SIG-M5 (cell line): Measurements from ENCODE around the gene COQ8A.
"Not testable (repeated sequence)": the region's sequence is repeated elsewhere in the genome, so short reads cannot be mapped to it uniquely, and the experiment has no call there.

Experiments used
- DNase-seq: peaks from one replicate; lab custom pipeline; 2025; lab: John Stamatoyannopoulos, UW

The COQ8A gene

GRCh38 chr1:226929260-226930111 lies 10.6 kb upstream of the COQ8A start:
- DNase-seq = not testable (repeated sequence)

DNA sequence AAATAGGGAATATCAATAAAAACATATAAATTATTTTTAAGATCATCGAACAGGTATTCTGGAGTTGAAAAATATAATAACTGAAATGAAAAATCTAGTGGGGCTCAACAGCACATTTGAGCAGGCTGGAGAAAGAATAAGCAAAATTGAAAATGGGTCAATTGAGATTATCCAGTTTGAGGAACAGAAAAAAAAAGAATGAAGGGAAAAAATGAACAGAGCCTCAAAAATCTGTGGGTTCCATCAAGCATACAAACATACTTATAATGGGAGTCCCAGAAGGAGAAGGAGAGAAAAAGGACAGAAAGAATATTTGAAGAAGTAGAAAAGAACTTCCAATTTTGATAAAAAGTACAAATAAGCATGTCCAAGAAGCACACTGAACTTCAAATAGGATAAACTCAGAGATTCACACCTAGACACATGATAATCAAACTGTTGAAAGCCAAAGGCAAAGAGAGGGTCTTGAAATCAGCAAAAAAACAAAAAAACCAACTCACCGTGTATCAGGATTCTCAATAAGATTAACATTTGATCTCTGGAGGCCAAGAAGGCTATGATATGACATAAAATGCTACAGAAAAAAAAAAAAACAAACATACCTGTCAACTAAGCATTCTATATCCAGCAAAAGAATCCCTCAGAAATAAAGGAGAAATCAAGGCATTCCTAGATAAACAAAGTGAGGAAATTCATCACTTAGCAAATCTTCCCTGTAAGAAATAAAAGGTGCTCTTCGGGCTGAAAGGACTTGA lies 5.4 kb upstream of the COQ8A start:
- DNase-seq = no peak

DNA sequence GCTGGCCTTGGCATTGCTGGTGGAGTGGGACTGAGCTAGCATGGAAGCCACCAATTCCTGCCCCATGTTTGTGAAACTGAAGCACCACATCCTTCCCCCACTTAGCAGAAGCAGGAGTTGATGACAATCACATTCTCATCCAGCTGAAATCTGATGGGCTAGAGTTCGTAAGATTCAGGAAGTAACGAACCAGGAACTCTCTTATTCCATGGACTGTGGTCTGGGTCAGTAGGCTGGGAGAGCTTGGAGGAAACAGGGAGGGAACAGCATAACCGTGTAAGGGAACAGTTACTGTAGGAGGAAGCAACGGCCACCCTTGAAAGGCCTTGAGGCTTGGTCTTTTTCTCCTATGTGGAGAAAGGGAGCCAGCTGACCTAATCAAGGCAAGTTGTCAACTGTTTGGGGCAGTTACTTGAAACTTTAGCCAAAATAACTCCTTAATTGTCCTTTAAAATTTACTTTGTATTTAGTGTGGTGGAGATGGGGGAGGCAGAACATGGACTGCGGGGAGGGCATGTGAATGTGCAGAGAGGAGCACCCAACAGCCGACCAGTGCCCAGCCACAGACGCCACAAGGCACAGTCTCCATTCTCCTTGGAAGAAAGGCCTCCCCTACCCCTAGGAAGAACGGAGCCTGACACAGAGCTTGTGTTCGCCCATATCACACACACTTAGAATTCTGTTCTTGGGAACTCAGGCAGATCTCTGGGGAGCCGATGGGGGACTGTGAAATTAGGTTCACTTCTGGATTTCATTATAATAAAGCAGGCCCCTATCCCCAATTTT lies 2.0 kb upstream of the COQ8A start:
- no peak for DNase-seq

DNA sequence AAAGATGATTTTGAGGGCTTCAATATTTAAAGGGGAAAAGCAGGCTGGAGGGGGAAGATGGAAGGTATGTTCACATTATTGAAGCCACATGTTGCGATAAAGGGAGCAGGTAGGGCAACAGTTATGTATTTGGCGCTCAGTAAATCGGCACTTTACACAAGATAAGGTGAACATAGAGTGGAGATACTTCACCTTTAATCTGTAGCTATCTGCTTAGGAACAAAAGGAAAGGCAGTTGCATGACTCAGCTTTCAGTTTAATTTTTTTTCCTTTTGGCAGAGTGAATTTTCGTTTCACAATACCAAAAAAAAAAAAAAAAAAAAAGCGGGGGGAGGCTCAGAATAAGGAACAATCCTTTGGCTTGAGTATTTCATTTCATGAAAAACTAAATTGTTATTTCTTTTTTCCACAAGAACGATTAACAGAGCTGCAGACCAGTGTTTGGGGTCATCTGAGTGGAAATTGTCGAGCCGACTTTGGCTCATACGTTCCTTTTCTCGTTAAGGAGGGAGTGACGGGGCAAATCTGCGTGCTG lies 1.1 kb upstream of the COQ8A start:
- DNase-seq = no peak

DNA sequence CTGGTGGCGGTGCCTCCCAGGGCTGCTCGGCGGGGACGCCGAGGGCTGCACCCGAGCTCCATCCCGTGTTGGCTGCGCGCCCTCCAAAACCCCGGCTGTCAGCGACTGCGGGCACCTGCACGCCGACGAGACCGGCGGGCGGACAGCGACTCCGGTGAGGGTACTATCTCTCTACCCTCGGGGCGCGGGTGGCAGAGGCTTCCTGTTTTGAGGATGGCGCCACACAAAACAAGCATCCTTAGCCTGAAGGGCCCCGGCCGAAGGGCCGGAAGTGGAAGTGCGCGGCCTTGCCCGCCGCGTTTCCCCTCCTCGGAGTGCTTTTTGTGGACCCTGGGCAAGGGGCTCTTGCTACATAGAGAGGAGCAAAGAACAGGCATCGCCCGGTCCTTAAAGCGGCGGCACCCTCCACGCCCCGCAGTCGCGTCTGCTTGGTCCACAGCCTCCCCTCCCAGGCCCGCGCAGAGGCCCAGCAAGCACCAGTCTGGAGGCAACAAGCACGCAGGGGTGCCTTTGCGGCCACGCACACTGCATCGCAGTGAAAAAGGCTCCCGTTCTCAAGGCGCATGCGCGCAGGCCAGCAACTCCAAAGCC lies 561 bp upstream of the COQ8A start:
- DNase-seq = no peak

DNA sequence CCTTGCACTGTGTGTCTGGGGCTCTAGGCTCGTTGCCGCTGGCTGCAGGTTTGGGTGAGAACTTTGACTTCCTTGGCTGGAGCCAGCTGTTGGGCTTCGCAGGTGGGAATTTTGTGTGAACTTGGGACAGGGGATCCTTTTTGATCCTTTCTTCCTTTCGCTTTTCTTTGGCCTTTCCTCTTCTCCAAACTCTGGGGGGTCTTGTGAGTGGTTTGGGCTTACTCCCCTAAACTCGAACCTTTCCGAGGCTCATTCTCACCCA lies 643 bp downstream of the COQ8A start:
- DNase-seq = no peak

DNA sequence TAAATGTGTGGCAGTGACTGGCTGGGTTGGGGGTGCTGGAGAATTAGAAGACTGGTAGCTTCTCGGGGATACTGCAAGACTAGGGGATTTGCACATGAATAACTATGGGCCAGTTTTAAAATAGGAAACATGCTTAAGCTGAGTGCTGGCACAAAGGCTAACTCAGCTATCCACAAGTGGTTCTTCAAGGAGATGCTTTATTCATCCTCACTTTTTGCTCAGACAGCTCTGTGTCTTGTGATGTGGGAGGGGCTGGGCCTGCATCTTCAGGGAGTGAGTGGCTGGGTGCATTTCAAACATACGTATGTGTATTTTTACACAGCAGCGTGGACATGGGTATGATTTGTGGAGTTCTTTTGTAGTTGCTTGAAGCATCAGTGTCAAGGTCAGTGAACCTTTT lies 2.3 kb downstream of the COQ8A start:
- DNase-seq = no peak

DNA sequence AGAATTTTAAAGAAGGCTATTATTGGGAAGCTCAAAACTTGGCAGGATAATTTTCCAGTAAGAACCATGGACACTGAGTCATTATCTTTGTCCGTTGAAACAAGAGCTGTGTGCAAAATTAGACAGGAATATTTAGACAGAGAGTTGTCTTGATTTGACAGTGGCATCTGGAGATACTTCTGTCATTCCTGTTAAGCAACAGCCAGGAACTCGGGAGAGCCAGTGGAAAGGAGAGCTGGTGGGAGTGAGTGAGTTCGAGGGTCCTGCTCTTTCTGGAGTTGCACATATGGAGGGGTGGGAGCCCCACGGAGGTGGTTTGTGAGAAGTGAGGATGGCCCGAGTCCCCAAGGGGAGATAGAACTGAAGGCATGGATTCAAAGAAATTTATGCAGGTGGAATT lies 3.1 kb downstream of the COQ8A start:
- DNase-seq = no peak

GRCh38 chr1:226943927-226944326 lies 3.8 kb downstream of the COQ8A start:
- DNase-seq = no peak

DNA sequence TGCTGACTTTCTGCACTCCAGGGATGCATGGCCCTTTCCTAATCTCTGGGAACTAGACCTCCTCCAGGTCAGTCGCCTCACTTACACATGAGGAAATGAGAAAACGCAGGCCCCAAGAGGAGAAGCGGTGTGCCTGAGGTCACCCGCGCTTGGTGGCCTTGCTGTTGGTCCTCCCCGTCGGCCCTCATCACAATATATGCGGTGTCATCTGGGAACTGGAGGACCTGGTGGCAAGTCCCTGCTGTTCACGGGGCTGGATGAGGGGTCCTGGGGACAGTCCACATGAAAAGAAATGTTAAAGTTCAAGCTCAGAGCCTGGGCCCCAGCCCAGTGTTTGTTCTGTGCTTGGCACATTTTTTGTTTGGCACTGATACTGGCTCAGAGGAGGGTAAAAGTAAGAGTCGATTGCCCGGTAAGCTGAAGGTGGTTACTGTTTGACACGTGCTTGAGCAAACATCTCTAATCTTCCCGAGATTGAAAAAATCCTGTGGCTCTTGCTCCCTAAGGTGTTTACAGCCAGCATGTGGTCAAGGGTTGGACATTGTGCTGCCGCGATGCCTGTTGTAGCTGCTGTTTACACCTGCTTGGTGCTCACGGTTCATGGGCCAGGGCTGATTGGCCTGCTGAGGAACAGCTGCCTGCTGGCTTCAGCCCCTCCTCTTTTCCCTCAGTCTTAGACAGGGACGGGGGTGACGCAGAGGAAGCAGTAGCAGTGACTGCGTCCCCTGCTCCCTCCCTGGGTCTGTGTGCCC lies 5.2 kb downstream of the COQ8A start:
- DNase-seq = no peak

- no peak for DNase-seq
These were observed 5.8 kb downstream of the COQ8A start for GRCh38 chr1:226945858-226946245.

DNA sequence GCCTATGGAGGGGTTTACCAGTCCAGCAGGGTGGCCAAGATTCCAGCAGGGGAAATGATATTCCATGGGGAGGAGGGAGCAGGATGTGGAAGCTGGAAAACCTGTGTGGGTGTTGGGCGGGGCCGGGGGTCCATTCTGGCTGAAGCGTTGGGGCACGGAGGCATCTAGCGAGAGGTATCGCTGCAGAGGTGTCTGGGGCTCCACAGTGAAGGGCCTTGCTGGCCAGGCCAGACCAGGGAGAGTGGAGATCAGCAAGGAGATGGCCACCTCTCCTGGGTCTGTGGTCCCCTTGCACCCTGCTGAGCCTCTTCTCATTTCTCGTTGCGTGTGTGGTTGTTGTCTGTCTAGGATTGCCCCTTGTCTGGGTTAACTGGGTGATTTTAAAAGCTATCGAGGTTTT lies 6.2 kb downstream of the COQ8A start:
- no peak for DNase-seq

- no peak for DNase-seq
These were observed 6.7 kb downstream of the COQ8A start for GRCh38 chr1:226946841-226947240.

- no peak for DNase-seq
These were observed 8.0 kb downstream of the COQ8A start for GRCh38 chr1:226948051-226948450.

GRCh38 chr1:226948480-226948879 lies 8.4 kb downstream of the COQ8A start:
- no peak for DNase-seq

DNA sequence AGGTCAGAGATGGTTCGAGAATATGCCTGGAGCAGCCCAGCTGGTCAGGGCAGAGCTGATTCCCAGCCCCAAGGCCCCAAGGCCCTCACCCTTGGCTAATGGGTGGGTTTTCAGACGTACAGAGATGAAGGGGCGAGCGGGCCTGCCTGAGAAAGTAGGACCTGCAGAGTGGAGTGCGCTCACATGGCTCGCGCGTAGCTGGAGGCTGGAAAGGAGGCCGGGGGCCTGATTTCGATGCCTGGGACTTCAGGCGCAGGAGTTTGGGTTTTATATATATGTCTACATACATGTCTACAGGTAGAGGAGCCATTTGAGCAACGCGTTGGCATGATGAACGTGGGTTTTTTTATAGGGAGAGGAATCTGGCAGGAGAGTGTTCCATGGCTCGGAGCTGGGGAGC lies 8.9 kb downstream of the COQ8A start:
- no peak for DNase-seq

- DNase-seq = no peak
These were observed 9.3 kb downstream of the COQ8A start for GRCh38 chr1:226949401-226949800.

- no peak for DNase-seq
These were observed 10.2 kb downstream of the COQ8A start for GRCh38 chr1:226950316-226950715.

GRCh38 chr1:226950871-226951270 lies 10.8 kb downstream of the COQ8A start:
- DNase-seq = no peak

- no peak for DNase-seq
These were observed 11.4 kb downstream of the COQ8A start for GRCh38 chr1:226951286-226952117.

- DNase-seq = no peak
These were observed 12.0 kb downstream of the COQ8A start for GRCh38 chr1:226952118-226952441.
